Measurements from ENCODE around the gene PDXK. TPM values are rescaled to one million over a fixed set of nuclear protein-coding genes. Genes with fewer than 3 reads are reported as not detected.
A peak's percentile ranks its signal among the peaks of the same experiment; 100 is the strongest.

The PDXK gene
- total and polyA plus RNA-seq, 2 experiments from 2014 or later: 103 to 192 TPM

DNA sequence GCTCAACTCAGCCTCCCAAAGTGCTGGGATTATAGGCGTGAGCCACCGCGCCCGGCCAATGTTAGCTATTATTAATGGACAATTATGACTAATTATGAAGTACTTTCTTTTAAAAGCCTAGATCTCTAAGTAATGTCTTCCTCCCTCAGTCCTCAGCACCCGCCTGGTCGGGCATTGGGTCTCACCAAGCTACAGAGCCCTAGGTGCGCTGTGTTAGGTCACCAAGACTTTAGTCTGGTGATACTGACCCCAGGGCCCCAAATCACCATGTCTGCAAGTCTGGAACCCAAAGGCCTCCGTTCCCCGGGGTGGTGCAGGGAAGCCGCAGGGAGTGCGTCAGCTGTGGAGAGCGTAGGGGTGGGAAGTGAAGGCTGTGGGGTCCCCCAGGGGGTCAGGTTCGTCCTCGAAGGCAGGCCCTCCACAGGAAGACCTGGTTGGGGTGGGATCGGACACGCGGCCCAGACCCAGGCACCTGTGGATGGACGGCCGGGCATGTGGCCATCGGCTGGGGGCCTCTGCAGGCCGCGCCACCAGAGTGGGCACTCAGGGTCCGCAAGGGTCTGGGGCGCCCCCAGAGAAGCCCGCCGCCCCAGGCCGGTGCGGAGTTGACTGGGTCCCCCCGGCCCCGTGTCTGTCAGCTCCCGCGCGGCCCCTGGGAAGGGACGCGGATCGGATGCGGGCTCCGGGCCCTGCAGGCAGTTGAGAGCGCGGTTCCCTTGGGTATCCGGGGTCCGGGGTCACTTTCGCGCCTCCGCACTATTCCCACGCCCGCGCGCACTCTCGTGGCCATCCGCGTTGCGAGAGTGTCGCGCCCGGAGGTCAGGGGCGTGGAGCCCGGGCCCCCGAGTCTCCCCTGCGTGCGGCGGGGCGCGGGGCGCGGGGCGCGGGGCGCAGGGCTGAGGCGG, 710 bp upstream of the PDXK start:
- H3K4me2 ChIP-seq: peak overlapping the region; percentile 97
- H3K9me3 ChIP-seq (ENCODE audit: low read depth): no peaks in the 10 kb centered on the region
- no peaks in the 10 kb centered on the region for H3K9me2 ChIP-seq (replicated peaks; ENCODE audit: insufficient read depth)
- peaks cover 34% of the 10 kb centered on the region for H4K20me1 ChIP-seq (ENCODE audit: insufficient read depth, poor library complexity, severe bottlenecking)
- peak overlapping the region; percentile 89 for H3K27ac ChIP-seq
- peak overlapping the region; percentile 88 for H2AFZ ChIP-seq
- peak overlapping the region; percentile 70 for H3K4me3 ChIP-seq
- H3K36me3 ChIP-seq (replicated peaks; ENCODE audit: insufficient read depth, low read depth): no peaks in the 10 kb centered on the region
- DNase-seq (ENCODE audit: low spot score): no peak
- TF ChIP-seq, protein P1, sequence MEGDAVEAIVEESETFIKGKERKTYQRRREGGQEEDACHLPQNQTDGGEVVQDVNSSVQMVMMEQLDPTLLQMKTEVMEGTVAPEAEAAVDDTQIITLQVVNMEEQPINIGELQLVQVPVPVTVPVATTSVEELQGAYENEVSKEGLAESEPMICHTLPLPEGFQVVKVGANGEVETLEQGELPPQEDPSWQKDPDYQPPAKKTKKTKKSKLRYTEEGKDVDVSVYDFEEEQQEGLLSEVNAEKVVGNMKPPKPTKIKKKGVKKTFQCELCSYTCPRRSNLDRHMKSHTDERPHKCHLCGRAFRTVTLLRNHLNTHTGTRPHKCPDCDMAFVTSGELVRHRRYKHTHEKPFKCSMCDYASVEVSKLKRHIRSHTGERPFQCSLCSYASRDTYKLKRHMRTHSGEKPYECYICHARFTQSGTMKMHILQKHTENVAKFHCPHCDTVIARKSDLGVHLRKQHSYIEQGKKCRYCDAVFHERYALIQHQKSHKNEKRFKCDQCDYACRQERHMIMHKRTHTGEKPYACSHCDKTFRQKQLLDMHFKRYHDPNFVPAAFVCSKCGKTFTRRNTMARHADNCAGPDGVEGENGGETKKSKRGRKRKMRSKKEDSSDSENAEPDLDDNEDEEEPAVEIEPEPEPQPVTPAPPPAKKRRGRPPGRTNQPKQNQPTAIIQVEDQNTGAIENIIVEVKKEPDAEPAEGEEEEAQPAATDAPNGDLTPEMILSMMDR (IDR thresholded peaks at IDR 0.05; ENCODE audit: poor library complexity): no peak
- TF ChIP-seq EZH2 (IDR thresholded peaks at IDR 0.05; ENCODE audit: borderline replicate concordance): no peak
- TF ChIP-seq EZH2phosphoT487 (IDR thresholded peaks at IDR 0.05; ENCODE audit: low read depth, severe bottlenecking, unreplicated experiment): no peak
- no peaks in the 10 kb centered on the region for H3K27me3 ChIP-seq
- WGBS (ENCODE audit: low lambda C conversion rate, missing lambda C conversion rate): 49% methylated on average over 45 of the region's 70 CpGs
- peaks cover 18% of the 10 kb centered on the region for H3K4me1 ChIP-seq (ENCODE audit: insufficient read depth)
- H3K79me2 ChIP-seq: peaks cover 41% of the 10 kb centered on the region

DNA sequence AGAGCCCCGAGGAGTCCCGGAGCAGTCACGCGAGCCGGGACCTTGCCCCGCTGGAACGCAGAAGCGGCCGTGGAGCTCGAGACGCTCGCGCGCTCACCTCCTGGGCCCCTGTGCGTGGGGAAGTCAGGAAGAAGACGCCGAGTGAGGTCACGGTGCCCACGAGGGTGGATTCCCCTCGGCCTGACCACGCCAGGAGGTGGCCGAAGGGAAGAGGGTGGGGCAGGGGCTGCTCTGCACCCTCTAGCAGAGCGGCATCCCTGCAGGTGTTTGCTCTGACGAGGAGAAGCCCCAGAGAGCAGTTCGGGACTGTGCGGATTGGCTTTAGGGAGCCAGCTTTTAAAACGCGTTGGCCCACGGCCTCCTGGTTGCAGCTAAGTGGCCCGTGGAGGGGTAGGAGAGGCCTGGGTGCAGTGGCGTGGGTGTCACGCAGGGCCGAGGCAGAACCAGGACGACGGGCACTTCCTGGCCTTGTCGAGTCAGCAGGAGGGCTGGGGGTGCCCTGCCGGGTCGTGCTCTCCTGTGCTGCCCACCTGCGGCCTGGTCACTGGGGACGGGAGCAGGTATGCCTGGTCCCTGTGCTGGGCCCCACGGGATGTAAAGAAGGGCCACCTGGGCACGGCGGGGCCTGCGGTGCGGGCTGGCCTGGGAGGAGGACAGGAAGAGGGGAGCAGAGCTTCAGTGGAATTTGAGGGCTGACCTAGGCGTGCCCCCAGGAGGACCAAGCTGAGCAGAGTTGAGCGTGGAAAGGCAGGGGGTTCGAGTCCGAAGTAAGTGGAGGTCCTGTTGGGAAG, 1.0 kb downstream of the PDXK start:
- no peaks in the 10 kb centered on the region for H3K9me3 ChIP-seq (ENCODE audit: low read depth)
- no peaks in the 10 kb centered on the region for H3K36me3 ChIP-seq (replicated peaks; ENCODE audit: insufficient read depth, low read depth)
- peak overlapping the region; percentile 95 for H3K4me3 ChIP-seq
- TF ChIP-seq EZH2phosphoT487 (IDR thresholded peaks at IDR 0.05; ENCODE audit: low read depth, severe bottlenecking, unreplicated experiment) (no peak), EZH2 (IDR thresholded peaks at IDR 0.05; ENCODE audit: borderline replicate concordance) (no peak)
- TF ChIP-seq, protein P1 (IDR thresholded peaks at IDR 0.05; ENCODE audit: poor library complexity): no peak
- peaks cover 58% of the 10 kb centered on the region for H3K79me2 ChIP-seq
- WGBS (ENCODE audit: low lambda C conversion rate, missing lambda C conversion rate): 18% methylated on average over 34 of the region's 49 CpGs
- peak overlapping the region; percentile 97 for H3K4me2 ChIP-seq
- no peak for DNase-seq (ENCODE audit: low spot score)
- H3K4me1 ChIP-seq (ENCODE audit: insufficient read depth): peaks cover 15% of the 10 kb centered on the region
- no peaks in the 10 kb centered on the region for H3K9me2 ChIP-seq (replicated peaks; ENCODE audit: insufficient read depth)
- H3K27me3 ChIP-seq: no peaks in the 10 kb centered on the region
- H3K27ac ChIP-seq: peak overlapping the region; percentile 97
- peaks cover 48% of the 10 kb centered on the region for H4K20me1 ChIP-seq (ENCODE audit: insufficient read depth, poor library complexity, severe bottlenecking)
- peak overlapping the region; percentile 59 for H2AFZ ChIP-seq

DNA sequence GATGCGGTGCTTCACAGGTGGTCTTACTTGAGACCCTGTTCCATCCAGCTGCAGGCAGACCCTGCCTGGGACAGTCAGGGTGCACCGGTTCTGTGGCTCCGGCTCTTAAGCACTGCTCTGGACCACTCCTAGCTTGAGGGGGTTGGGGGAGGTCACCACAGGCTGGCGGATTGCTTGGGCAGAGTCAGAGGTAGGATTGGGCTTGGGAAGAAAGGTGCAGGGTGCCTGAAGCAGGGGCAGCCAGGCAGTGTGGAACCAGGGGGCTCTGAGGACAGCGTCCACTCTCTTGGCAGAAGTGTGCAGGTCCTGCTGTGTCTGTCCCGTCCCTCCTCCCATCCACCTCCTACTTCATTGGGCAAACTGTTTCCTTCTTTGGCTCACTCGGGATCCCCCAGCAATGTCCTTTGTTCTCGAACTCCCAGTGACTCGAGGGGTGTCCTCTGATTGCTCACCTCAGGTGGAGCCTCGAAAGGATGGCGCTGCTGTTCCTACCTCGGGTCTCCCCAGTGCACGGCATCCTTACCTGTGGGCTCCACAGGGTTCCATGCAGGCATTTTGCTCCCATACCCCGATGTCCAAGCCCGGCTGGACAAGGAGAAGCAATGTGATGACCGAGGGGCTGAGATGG, 1.7 kb downstream of the PDXK start:
- Histone ChIP-seq H3K9me3 (ENCODE audit: low read depth) (no peaks in the 10 kb centered on the region), H3K4me1 (ENCODE audit: insufficient read depth) (peaks cover 17% of the 10 kb centered on the region), H3K4me2 (peak overlapping the region; percentile 97), H3K36me3 (replicated peaks; ENCODE audit: insufficient read depth, low read depth) (no peaks in the 10 kb centered on the region), H3K4me3 (peak overlapping the region; percentile 95), H3K9me2 (replicated peaks; ENCODE audit: insufficient read depth) (no peaks in the 10 kb centered on the region), H3K27ac (peak overlapping the region; percentile 97), H3K27me3 (no peaks in the 10 kb centered on the region), H4K20me1 (ENCODE audit: insufficient read depth, poor library complexity, severe bottlenecking) (peaks cover 54% of the 10 kb centered on the region), H3K79me2 (peaks cover 65% of the 10 kb centered on the region), H2AFZ (no peak overlapping the region)
- WGBS (ENCODE audit: low lambda C conversion rate, missing lambda C conversion rate): 90% methylated on average over 16 of the region's 16 CpGs
- TF ChIP-seq, protein P1 (IDR thresholded peaks at IDR 0.05; ENCODE audit: poor library complexity): no peak
- DNase-seq (ENCODE audit: low spot score): no peak
